ENCODE measurements around the gene VENTX. TPM values are rescaled to one million over a fixed set of nuclear protein-coding genes. Genes with fewer than 3 reads are reported as not detected.

Gene VENTX
- total RNA-seq, 1 experiment from 2014 or later, result not detected

DNA sequence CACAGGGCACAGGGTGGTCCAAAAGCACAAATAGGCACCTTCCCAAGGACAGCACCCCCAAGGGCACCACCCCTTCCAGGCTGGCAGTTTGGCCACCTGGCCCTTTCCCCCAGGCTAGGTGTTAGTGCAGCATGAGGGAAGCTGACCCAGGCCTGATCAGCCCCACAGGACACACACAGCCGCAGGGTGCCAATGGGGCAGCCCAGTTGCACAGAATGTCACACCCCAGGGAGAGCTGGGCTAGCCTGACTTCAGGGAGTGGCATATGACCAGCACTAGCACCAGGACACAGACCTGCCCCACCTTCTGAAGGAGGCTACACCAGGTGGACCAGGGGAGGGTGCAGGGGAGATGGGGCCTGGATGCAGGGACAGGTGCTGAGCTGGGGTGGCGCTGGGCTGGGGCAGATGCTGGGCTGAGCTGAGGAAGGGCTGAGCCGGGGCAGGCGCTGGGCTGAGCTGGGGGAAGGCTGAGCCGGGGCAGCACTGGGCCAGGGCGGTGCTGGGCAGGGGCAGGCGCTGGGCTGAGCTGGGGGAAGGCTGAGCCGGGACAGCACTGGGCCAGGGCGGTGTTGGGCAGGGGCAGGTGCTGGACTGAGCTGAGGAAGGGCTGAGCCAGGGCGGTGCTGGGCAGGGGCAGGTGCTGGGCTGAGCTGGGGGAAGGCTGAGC, 42.9 kb downstream of the VENTX start:
- BruUV-seq (replicated peaks), result no TSS peak
- peaks cover 36% of the 10 kb centered on the region for H3K4me1 ChIP-seq (ENCODE audit: control insufficient read depth, insufficient read depth, low read length)
- H3K36me3 ChIP-seq (ENCODE audit: control insufficient read depth, insufficient read depth, low read length), result no peaks in the 10 kb centered on the region; the same call in 1 of the 2 replicates
- no peak for DNase-seq (ENCODE audit: low read depth, low spot score)
- TF ChIP-seq, protein P1, sequence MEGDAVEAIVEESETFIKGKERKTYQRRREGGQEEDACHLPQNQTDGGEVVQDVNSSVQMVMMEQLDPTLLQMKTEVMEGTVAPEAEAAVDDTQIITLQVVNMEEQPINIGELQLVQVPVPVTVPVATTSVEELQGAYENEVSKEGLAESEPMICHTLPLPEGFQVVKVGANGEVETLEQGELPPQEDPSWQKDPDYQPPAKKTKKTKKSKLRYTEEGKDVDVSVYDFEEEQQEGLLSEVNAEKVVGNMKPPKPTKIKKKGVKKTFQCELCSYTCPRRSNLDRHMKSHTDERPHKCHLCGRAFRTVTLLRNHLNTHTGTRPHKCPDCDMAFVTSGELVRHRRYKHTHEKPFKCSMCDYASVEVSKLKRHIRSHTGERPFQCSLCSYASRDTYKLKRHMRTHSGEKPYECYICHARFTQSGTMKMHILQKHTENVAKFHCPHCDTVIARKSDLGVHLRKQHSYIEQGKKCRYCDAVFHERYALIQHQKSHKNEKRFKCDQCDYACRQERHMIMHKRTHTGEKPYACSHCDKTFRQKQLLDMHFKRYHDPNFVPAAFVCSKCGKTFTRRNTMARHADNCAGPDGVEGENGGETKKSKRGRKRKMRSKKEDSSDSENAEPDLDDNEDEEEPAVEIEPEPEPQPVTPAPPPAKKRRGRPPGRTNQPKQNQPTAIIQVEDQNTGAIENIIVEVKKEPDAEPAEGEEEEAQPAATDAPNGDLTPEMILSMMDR (IDR thresholded peaks at IDR 0.05), result no peak
- H3K27me3 ChIP-seq (ENCODE audit: control insufficient read depth, insufficient read depth, low read length), result no peaks in the 10 kb centered on the region
- ChIA-PET POLR2A (no interaction called here), CTCF (no interaction called here)
- in situ Hi-C loops (cut with HindIII; ENCODE audit: low pct_unique_long_range_greater_than_20kb, low sequenced_read_pairs) (no loop called here), intact Hi-C loops (cut with micrococcal nuclease; ENCODE audit: unreplicated experiment) (no loop called here)
- no peak for ATAC-seq
- no peak overlapping the region for H3K27ac ChIP-seq (ENCODE audit: low read length)
- no peaks in the 10 kb centered on the region for H3K9me3 ChIP-seq (ENCODE audit: control insufficient read depth, insufficient read depth, low read depth, low read length)
- H3K4me3 ChIP-seq (ENCODE audit: low read depth in 2 of 2, low read length in 2 of 2), result no peak overlapping the region

DNA sequence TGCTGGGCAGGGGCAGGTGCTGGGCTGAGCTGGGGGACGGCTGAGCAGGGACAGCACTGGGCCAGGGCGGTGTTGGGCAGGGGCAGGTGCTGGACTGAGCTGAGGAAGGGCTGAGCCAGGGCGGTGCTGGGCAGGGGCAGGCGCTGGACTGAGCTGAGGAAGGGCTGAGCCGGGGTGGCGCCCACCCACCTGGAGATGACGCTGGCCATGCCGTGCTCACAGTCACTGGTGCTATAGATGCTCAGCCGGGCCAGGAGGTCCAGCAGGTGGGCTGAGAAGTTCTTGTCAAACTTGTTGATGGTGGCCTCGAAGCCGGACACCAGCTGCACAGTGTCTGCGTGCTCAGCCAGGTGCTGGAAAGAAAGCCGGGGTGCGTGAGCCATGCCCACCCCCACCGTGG, 43.4 kb downstream of the VENTX start:
- H3K4me1 ChIP-seq (ENCODE audit: control insufficient read depth, insufficient read depth, low read length), result peaks cover 30% of the 10 kb centered on the region
- H3K36me3 ChIP-seq (ENCODE audit: control insufficient read depth, insufficient read depth, low read length), result peaks cover 2% of the 10 kb centered on the region
- H3K9me3 ChIP-seq (ENCODE audit: control insufficient read depth, insufficient read depth, low read depth, low read length), result no peaks in the 10 kb centered on the region
- BruUV-seq (replicated peaks), result no TSS peak
- no peak for ATAC-seq
- intact Hi-C loops (cut with micrococcal nuclease; ENCODE audit: unreplicated experiment), result no loop called here
- no peak for DNase-seq (ENCODE audit: low read depth, low spot score)
- ChIA-PET POLR2A (no interaction called here), CTCF (no interaction called here)
- no peak overlapping the region for H3K4me3 ChIP-seq (ENCODE audit: low read depth in 2 of 2, low read length in 2 of 2)
- in situ Hi-C loops (cut with HindIII; ENCODE audit: low pct_unique_long_range_greater_than_20kb, low sequenced_read_pairs), result no loop called here
- no peak for TF ChIP-seq POLR2AphosphoS5 (IDR thresholded peaks at IDR 0.05; ENCODE audit: low read depth, low read length)
- TF ChIP-seq, protein P1 (IDR thresholded peaks at IDR 0.05), result no peak
- no peak for TF ChIP-seq SIN3A (IDR thresholded peaks at IDR 0.05; ENCODE audit: borderline replicate concordance, insufficient read depth, low read depth, low read length)
- TF ChIP-seq TCF7L2 (IDR thresholded peaks at IDR 0.05; ENCODE audit: low read depth, low read length), result no peak
- TF ChIP-seq, protein P2, sequence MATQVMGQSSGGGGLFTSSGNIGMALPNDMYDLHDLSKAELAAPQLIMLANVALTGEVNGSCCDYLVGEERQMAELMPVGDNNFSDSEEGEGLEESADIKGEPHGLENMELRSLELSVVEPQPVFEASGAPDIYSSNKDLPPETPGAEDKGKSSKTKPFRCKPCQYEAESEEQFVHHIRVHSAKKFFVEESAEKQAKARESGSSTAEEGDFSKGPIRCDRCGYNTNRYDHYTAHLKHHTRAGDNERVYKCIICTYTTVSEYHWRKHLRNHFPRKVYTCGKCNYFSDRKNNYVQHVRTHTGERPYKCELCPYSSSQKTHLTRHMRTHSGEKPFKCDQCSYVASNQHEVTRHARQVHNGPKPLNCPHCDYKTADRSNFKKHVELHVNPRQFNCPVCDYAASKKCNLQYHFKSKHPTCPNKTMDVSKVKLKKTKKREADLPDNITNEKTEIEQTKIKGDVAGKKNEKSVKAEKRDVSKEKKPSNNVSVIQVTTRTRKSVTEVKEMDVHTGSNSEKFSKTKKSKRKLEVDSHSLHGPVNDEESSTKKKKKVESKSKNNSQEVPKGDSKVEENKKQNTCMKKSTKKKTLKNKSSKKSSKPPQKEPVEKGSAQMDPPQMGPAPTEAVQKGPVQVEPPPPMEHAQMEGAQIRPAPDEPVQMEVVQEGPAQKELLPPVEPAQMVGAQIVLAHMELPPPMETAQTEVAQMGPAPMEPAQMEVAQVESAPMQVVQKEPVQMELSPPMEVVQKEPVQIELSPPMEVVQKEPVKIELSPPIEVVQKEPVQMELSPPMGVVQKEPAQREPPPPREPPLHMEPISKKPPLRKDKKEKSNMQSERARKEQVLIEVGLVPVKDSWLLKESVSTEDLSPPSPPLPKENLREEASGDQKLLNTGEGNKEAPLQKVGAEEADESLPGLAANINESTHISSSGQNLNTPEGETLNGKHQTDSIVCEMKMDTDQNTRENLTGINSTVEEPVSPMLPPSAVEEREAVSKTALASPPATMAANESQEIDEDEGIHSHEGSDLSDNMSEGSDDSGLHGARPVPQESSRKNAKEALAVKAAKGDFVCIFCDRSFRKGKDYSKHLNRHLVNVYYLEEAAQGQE (IDR thresholded peaks at IDR 0.05; ENCODE audit: insufficient read depth in 1 of 2, low read depth in 2 of 2, low read length in 1 of 2), result no peak
- no peaks in the 10 kb centered on the region for H3K27me3 ChIP-seq (ENCODE audit: control insufficient read depth, insufficient read depth, low read length)
- H3K27ac ChIP-seq (ENCODE audit: low read length), result no peak overlapping the region

Data from Panc1 (cell line).